NCI-H82 treated with DMSO at 0.1 percent for 48 hours (cell line): Measurements from ENCODE around the gene NISCH.

Source experiments
- DNase-seq: peaks from one replicate; lab custom pipeline; 2025; ENCODE audit not compliant: unreplicated experiment; lab: John Stamatoyannopoulos, UW

Gene NISCH

GRCh38 chr3:52488746-52489145 is 33.3 kb downstream of the NISCH start:
- no peak for DNase-seq

GRCh38 chr3:52489453-52489852 is 34.0 kb downstream of the NISCH start:
- no peak for DNase-seq

- DNase-seq: no peak
These were observed 34.9 kb downstream of the NISCH start for GRCh38 chr3:52490035-52490938.

GRCh38 chr3:52490939-52491526 is 35.6 kb downstream of the NISCH start:
- DNase-seq: no peak

- no peak for DNase-seq
These were observed 36.7 kb downstream of the NISCH start for GRCh38 chr3:52492059-52492458.

- DNase-seq: no peak
These were observed 38.0 kb downstream of the NISCH start for GRCh38 chr3:52493232-52494017.

- DNase-seq: no peak
These were observed 39.0 kb downstream of the NISCH start for GRCh38 chr3:52494445-52494844.

- no peak for DNase-seq
These were observed 39.6 kb downstream of the NISCH start, which contains the start of gene STAB1 for GRCh38 chr3:52494886-52495495. STAB1 (plus strand) TSS chr3:52495338; CDS start chr3:52495414, 76 bp downstream.

- no peak for DNase-seq
These were observed 40.6 kb downstream of the NISCH start for GRCh38 chr3:52495777-52496602.

GRCh38 chr3:52498137-52499054 is 43.0 kb downstream of the NISCH start:
- no peak for DNase-seq

- no peak for DNase-seq
These were observed 45.6 kb downstream of the NISCH start for GRCh38 chr3:52501046-52501445.

GRCh38 chr3:52502001-52502400 is 46.6 kb downstream of the NISCH start:
- DNase-seq: no peak

- DNase-seq: no peak
These were observed 47.5 kb downstream of the NISCH start for GRCh38 chr3:52502808-52503350.

GRCh38 chr3:52503788-52504424 is 48.5 kb downstream of the NISCH start:
- no peak for DNase-seq

GRCh38 chr3:52504977-52505376 is 49.6 kb downstream of the NISCH start:
- DNase-seq: no peak

GRCh38 chr3:52506266-52506966 is 51.0 kb downstream of the NISCH start:
- no peak for DNase-seq

- no peak for DNase-seq
These were observed 52.0 kb downstream of the NISCH start for GRCh38 chr3:52507359-52507758.
